Retinal pigment epithelial cell (primary cell): Measurements from ENCODE around the gene LIMS2.

ENCODE experiments used
- DNase-seq: peaks from one replicate; pipeline ENCODE4 v3.0.0-alpha.2; 2010; ENCODE audit warnings: low read depth
- H3K4me3 ChIP-seq: 2 replicates; pipeline ENCODE4 v1.5.1; 2011; ENCODE audit warnings: mild to moderate bottlenecking, low read length, control low read depth, moderate library complexity
- TF ChIP-seq, protein P1 (sequence below): conservative IDR thresholded peaks from 2 replicates; pipeline ENCODE4 v1.5.1; 2011; ENCODE audit warnings: low read depth, low read length, control low read depth, inconsistent platforms

The LIMS2 gene

DNA sequence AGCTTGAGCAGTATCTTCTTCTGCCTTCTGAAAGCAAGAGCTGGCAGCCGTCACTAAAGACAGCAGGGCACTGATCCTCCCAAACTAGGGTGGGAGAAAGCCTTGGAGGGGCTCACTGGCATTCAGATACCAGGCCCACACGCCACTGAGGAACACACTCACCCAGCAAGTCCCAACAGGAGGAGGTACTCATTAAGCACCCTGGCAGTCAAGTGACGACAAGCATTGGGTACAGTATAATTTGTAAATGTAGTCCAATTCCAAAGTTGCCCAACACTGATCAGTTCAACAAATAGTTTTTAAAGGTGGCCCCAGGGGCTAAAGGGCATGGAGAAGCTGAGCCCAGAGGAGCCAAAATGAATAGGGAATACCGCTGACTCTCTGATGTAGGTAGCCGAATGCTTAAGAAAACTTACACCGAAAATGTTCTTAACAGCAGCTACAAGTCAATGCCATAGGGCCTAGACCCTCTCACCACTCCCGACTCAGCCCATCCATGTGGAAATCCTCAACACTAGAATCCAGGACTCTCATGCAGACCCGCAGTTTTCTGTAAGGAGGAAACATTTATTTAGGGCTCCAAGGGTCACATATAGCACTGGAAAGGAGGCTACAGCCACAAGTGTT lies 9.9 kb downstream of the LIMS2 start:
- TF ChIP-seq, protein P1, sequence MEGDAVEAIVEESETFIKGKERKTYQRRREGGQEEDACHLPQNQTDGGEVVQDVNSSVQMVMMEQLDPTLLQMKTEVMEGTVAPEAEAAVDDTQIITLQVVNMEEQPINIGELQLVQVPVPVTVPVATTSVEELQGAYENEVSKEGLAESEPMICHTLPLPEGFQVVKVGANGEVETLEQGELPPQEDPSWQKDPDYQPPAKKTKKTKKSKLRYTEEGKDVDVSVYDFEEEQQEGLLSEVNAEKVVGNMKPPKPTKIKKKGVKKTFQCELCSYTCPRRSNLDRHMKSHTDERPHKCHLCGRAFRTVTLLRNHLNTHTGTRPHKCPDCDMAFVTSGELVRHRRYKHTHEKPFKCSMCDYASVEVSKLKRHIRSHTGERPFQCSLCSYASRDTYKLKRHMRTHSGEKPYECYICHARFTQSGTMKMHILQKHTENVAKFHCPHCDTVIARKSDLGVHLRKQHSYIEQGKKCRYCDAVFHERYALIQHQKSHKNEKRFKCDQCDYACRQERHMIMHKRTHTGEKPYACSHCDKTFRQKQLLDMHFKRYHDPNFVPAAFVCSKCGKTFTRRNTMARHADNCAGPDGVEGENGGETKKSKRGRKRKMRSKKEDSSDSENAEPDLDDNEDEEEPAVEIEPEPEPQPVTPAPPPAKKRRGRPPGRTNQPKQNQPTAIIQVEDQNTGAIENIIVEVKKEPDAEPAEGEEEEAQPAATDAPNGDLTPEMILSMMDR = no peak
- no peak overlapping the region for H3K4me3 ChIP-seq
- no peak for DNase-seq

DNA sequence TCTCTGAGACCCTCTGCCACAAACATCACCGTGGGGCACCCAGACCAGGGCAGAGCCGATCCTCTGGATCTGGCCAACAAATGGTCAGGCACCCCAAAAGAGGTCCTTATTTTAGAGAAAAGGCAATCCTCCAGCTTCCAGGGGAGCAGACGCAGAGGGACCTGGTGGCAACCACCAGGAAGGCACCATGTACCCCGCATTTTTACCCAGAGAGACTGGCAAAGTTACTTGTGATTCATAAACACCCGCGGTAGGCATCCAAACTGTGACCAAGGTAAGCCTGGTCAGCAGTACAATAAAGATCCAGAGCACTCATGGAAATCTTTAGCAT lies 10.5 kb downstream of the LIMS2 start:
- TF ChIP-seq, protein P1 = no peak
- no peak for DNase-seq
- no peak overlapping the region for H3K4me3 ChIP-seq

DNA sequence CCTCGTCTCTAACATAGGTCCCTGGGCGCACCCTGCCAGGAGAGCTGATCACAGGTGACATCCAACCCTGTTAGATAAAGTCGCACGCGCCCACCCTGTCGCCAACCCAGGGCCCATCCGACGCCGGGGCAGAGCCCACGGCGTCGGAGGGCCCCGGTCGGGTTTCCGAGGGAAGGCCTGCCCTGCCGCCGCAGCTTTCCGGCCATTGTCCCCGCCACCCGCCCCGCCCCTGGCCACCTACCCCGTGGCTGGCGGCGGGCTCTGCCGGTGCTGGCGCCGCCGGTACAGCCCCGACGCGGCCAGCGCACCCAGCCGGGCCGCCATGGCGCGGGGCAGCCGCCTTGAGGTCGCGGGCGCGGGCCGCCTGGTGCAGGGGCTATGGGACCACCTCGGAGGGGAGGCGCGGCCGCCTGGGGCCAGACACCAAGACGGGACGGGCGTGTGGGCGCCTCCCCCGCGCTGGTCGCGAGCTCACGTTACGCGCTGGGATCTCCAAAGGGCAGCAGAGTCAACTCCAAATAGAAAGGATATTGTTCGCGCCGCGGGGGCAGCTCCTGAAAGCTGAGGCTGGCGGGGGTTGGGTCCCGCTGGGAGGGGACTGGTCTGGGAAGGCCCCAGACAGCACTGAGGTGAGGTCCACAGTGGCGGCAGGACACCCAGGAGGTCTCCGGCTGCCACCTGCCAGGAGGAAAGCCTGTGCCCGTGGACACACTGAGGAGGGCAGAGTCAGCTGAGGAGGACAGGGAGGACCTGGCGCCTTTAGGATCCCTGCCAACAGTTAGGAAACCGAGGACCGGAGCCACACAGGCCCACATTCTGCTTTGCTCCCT lies 11.1 kb downstream of the LIMS2 start:
- no peak for DNase-seq
- peak overlapping the region; percentile 22 for H3K4me3 ChIP-seq
- TF ChIP-seq, protein P1 = no peak

DNA sequence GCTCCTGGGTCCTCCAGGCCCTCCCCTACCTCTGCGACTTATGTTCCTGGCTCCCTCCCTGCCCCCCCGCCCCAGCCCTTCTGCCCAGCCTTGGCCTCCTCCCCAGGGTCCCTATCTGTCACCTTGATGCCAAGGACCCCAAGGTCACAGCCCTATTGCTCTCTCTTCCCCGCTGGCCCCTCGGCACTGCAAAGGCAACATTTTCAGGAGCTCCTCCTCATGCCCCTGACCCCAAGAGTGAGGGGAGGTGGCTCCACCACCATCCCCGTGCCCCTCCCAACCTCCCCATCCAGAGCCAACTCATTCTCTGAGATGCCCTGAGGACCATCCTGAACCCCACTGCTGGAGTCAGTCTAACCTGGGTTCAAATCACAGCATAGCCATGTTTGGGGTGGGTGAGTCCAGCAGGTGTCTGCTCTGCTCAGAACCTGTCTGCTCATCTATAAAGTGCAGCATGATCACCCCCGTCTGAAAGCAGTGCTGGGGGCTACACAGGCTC lies 11.7 kb downstream of the LIMS2 start:
- DNase-seq = no peak

DNA sequence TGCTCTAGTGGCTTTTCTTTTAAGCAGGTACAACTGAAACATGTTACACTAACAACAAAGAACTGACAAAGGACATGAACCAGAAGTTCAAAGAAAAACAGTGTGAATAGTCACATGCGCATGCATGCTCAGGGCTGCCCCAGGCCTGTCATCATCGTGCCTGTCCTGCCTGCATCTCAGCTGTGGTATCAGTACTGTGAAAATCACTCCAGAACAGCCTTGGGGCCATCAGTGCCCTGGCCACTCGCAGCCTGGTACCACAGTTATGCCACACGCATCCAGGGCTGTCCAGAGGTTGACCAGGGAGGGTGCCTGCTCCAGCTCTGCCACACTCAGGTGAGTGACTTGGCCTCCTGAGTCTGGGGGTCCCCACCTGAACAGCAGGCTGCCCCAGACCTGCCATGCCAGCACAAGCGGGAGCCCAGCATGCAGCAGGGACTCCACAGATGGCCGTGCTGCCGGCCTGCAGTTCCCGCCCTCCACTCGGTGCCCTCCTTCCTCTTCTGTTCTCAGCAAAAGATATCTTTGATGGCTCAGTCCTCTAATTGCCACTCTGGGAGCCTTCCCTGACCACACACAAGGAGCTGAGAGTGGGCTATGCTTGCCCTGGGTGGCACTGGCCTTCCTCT lies 12.3 kb downstream of the LIMS2 start:
- no peak overlapping the region for H3K4me3 ChIP-seq
- DNase-seq = no peak
- TF ChIP-seq, protein P1 = no peak

More for the DNA sequence above, 11.7 kb downstream of the LIMS2 start:
- TF ChIP-seq, protein P1 = no peak
- H3K4me3 ChIP-seq = no peak overlapping the region

DNA sequence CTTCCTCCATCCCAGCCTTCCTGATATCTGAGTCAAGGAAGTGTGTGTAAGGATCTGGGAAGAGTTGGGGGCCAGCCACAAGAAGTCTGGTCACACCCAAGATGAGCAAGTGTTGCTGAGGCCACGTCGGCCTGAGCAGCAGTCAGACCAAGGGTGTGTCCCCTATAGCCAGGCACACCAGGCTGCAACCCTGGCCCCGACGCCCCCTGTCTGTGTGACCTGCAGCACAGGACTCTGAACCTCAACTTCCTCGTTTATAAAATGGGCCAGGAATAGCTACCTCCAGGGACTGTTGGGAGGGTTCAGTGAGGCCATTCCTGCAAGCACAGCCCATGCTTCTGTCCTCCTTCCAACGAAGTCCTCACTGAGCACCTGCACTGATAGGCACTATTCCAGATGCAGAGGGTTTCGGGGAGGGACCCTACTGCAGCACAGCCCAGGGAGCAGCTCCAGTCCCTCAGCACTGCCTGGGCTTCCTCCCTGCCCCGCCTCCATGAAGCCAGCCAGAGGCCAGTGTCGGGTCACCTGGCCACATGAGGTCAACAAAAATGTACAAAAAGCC lies 13.3 kb downstream of the LIMS2 start:
- TF ChIP-seq, protein P1 = no peak
- no peak for DNase-seq

More for the DNA sequence above, 13.3 kb downstream of the LIMS2 start:
- no peak overlapping the region for H3K4me3 ChIP-seq
